ENCODE measurements around the gene SATL1. TPM values are rescaled to one million over a fixed set of nuclear protein-coding genes. Genes with fewer than 3 reads are reported as not detected.

The SATL1 gene
- total and polyA plus RNA-seq, 4 experiments from 2014 or later: not detected

DNA sequence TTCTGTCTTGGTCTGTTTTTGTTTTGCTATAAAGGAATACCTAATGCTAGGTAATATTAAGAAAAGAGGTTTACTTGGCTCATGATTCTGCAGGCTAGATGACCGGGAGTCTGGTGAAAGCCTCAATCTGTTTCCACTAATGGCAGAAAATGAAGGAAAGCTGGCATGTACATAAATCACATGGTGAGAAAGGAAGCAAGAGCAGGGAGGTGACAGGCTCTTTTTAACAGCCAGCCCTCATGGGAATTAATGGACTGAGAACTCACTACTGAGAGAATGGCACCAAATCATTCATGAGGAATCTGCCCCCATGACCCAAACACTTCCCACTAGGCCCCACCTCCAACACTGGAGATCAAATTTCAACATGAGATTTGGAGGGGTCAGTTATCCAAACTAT is 27.6 kb downstream of the SATL1 start:
- Histone ChIP-seq H3K27ac (ENCODE audit: low read depth, low read length) (no peak overlapping the region), H3K27me3 (ENCODE audit: insufficient read depth, low read length) (no peaks in the 10 kb centered on the region), H3K36me3 (ENCODE audit: insufficient read depth, low read length) (no peaks in the 10 kb centered on the region), H3K4me1 (ENCODE audit: insufficient read depth, low read length) (no peaks in the 10 kb centered on the region), H3K9me3 (ENCODE audit: control insufficient read depth in 1 of 2, low read length in 2 of 2) (no peaks in the 10 kb centered on the region), H3K4me3 (ENCODE audit: low read length in 2 of 2) (no peak overlapping the region)
- ChIA-PET POLR2A (ENCODE audit: partially characterized antibody) (no interaction called here), CTCF (ENCODE audit: partially characterized antibody) (no interaction called here)
- intact Hi-C loops (cut with micrococcal nuclease): no loop called here
- H3K4me3 Mint-ChIP-seq: no peak overlapping the region
- peaks cover 0 to 3% (median 2%) of the 10 kb centered on the region in 4 donors for H3K4me1 Mint-ChIP-seq
- H3K27me3 Mint-ChIP-seq: no peaks in the 10 kb centered on the region
- DNase-seq: no peak
- no peak overlapping the region for H3K27ac Mint-ChIP-seq
- H3K36me3 Mint-ChIP-seq: no peaks in the 10 kb centered on the region
- H3K9me3 Mint-ChIP-seq: peaks cover 0 to 1% (median 0%) of the 10 kb centered on the region in 8 donors

DNA sequence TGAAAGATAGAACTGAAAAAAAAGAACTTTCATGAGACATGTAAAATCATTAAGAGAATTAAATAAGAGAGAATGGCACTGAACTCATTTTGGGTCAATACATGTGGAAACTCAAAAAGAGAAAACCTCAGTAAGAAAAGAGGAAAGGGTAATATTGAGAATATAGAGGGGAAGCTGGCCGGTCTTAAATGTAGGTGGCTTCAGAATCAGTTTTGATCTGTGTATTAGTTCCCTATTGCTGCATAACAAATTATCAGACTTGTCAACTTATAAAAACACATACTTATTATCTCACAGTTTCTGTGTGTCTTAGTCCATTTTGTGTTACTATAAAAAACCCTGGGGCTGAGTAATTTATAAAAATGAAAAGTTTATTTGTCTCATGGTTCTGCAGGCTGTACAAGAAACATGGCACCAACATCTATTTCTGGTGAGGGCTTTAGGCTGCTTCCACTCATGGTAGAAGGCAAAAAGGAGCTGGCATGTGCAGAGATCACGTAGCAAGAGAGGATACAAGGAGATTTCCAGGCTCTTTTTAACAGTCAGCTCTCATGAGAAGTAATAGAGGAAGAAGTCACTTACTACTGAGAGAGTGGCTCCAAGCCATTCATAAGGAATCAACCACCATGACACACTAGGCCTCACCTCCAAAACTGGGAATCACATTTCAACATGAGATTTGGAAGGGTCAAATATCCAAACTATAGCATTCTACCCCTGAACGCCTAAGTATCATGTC is 29.6 kb downstream of the SATL1 start:
- Mint-ChIP-seq H3K27ac (no peak overlapping the region), H3K4me1 (no peaks in the 10 kb centered on the region), H3K36me3 (no peaks in the 10 kb centered on the region), H3K9me3 (peaks cover 0 to 3% (median 0%) of the 10 kb centered on the region in 8 donors), H3K27me3 (no peaks in the 10 kb centered on the region), H3K4me3 (peak overlapping the region in 1 of 8 donors; percentile 24)
- no peak for DNase-seq
- ChIA-PET CTCF (ENCODE audit: partially characterized antibody) (no interaction called here), POLR2A (ENCODE audit: partially characterized antibody) (no interaction called here)
- no peaks in the 10 kb centered on the region for H3K36me3 ChIP-seq (ENCODE audit: insufficient read depth, low read length)
- H3K4me3 ChIP-seq (ENCODE audit: low read length in 2 of 2): no peak overlapping the region
- H3K27me3 ChIP-seq (ENCODE audit: insufficient read depth, low read length): no peaks in the 10 kb centered on the region
- intact Hi-C loops (cut with micrococcal nuclease): no loop called here
- H3K9me3 ChIP-seq (ENCODE audit: control insufficient read depth in 1 of 2, low read length in 2 of 2): no peaks in the 10 kb centered on the region
- H3K27ac ChIP-seq (ENCODE audit: low read depth, low read length): no peak overlapping the region
- no peaks in the 10 kb centered on the region for H3K4me1 ChIP-seq (ENCODE audit: insufficient read depth, low read length)

DNA sequence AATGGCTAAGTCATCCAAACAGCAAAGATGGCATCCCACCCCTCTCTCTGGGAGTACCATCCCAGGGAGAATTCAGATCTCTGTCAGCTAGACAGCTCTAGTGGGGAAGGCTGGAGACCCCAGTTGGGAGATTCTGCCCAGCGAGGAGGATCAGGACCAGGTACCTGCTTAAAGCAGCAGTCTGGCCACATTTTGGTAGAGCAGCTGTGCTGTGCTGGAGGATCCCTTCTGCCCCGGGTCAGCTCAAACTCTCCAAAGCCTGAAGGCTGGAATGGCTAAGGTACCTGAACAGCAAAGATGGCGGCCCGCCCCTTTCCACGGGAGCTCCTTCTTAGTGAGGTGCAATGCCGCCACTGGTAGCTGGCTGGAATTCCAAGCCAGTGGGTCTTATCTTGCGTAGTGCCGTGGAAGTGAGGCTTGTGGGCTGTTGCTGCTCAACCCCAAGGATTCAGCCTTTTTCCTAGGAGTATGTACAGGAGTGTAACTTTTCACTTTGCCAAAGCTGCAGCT is 40.1 kb downstream of the SATL1 start:
- POLR2A ChIA-PET (ENCODE audit: partially characterized antibody): no interaction called here
- Mint-ChIP-seq H3K4me1 (no peaks in the 10 kb centered on the region), H3K27ac (no peak overlapping the region), H3K27me3 (no peaks in the 10 kb centered on the region), H3K9me3 (peaks cover 0 to 2% (median 0%) of the 10 kb centered on the region in 8 donors), H3K4me3 (no peak overlapping the region), H3K36me3 (no peaks in the 10 kb centered on the region)
- no peaks in the 10 kb centered on the region for H3K27me3 ChIP-seq (ENCODE audit: insufficient read depth, low read length)
- no peaks in the 10 kb centered on the region for H3K36me3 ChIP-seq (ENCODE audit: insufficient read depth, low read length)
- H3K9me3 ChIP-seq (ENCODE audit: control insufficient read depth in 1 of 2, low read length in 2 of 2): no peaks in the 10 kb centered on the region
- CTCF ChIA-PET (ENCODE audit: partially characterized antibody): no interaction called here
- intact Hi-C loops (cut with micrococcal nuclease): no loop called here
- H3K4me1 ChIP-seq (ENCODE audit: insufficient read depth, low read length): no peaks in the 10 kb centered on the region
- no peak overlapping the region for H3K27ac ChIP-seq (ENCODE audit: low read depth, low read length)
- H3K4me3 ChIP-seq (ENCODE audit: low read length in 2 of 2): no peak overlapping the region
- DNase-seq: no peak

DNA sequence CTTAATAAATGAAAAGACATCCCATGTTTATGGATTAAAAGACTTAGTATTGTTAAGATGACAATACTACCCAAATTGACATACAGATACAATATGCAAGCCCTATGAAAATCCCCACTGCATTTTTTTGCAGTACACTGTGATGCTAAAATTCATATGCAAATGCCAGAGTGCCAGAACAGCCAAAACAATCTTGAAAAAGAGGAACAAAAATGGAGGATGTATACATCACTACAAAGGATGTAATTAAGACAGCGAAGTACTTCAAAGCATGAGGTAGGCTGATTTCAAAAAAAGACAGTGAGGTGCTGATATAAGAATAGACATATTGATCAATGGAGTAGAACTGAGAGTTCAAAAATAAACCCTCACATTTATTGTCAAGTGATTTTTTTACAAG is 47.3 kb downstream of the SATL1 start:
- no peaks in the 10 kb centered on the region for H3K36me3 ChIP-seq (ENCODE audit: insufficient read depth, low read length)
- Mint-ChIP-seq H3K4me1 (no peaks in the 10 kb centered on the region), H3K9me3 (peaks cover 0 to 5% (median under 1%) of the 10 kb centered on the region in 8 donors), H3K36me3 (no peaks in the 10 kb centered on the region), H3K4me3 (no peak overlapping the region), H3K27me3 (no peaks in the 10 kb centered on the region), H3K27ac (peak overlapping the region in 1 of 7 donors; percentile 9)
- no peaks in the 10 kb centered on the region for H3K27me3 ChIP-seq (ENCODE audit: insufficient read depth, low read length)
- no peak overlapping the region for H3K4me3 ChIP-seq (ENCODE audit: low read length in 2 of 2)
- CTCF ChIA-PET (ENCODE audit: partially characterized antibody): no interaction called here
- H3K4me1 ChIP-seq (ENCODE audit: insufficient read depth, low read length): no peaks in the 10 kb centered on the region
- no peak overlapping the region for H3K27ac ChIP-seq (ENCODE audit: low read depth, low read length)
- POLR2A ChIA-PET (ENCODE audit: partially characterized antibody): no interaction called here
- intact Hi-C loops (cut with micrococcal nuclease): no loop called here
- no peak for DNase-seq
- H3K9me3 ChIP-seq (ENCODE audit: control insufficient read depth in 1 of 2, low read length in 2 of 2): no peaks in the 10 kb centered on the region

DNA sequence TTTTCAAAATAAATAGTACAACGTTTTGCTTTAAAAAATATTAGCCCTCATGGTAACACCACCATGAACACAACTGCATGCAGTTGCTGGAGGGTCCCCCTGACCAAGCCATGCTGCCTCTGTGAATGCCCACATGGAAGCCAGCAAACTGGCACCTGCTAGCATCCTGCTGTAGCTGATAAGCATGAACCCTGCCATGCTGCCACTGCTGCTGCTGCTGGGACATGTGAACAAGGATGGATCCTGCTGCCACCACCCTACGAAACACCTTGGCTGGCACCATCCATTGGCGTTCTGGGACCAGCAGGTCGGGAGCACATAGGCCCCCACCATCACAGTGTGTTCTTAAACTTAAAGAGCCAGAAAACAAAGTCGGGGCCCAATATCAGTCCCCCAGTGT is 83.9 kb downstream of the SATL1 start:
- Mint-ChIP-seq H3K4me1 (no peaks in the 10 kb centered on the region), H3K27me3 (no peaks in the 10 kb centered on the region), H3K36me3 (no peaks in the 10 kb centered on the region), H3K9me3 (peaks cover 0 to 7% (median 0%) of the 10 kb centered on the region in 8 donors), H3K27ac (no peak overlapping the region), H3K4me3 (no peak overlapping the region)
- POLR2A ChIA-PET (ENCODE audit: partially characterized antibody): no interaction called here
- H3K9me3 ChIP-seq (ENCODE audit: control insufficient read depth in 1 of 2, low read length in 2 of 2): no peaks in the 10 kb centered on the region
- no peak for DNase-seq
- H3K4me1 ChIP-seq (ENCODE audit: insufficient read depth, low read length): no peaks in the 10 kb centered on the region
- no peaks in the 10 kb centered on the region for H3K27me3 ChIP-seq (ENCODE audit: insufficient read depth, low read length)
- CTCF ChIA-PET (ENCODE audit: partially characterized antibody): no interaction called here
- H3K36me3 ChIP-seq (ENCODE audit: insufficient read depth, low read length): no peaks in the 10 kb centered on the region
- intact Hi-C loops (cut with micrococcal nuclease): no loop called here
- H3K4me3 ChIP-seq (ENCODE audit: low read length in 2 of 2): no peak overlapping the region
- no peak overlapping the region for H3K27ac ChIP-seq (ENCODE audit: low read depth, low read length)

DNA sequence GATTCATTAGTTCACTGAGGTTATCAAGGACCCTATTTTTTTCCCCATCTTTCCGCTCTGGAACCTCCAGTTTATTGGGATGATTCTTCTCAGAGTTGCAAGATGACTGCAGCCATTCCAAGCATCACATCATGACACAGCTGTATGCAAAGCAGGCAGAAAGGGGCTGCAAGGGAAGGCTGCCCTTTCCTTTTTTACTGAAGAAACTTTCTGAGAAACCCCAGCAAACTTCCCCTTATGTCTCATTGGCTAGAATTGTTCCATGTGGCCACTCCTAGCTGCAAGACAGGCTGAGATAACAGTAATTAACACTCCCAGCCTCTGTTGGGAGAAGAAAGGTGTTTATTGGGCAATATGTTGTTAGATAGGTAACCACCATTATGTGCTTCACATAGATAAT is 102.6 kb downstream of the SATL1 start:
- Histone ChIP-seq H3K9me3 (ENCODE audit: control insufficient read depth in 1 of 2, low read length in 2 of 2) (no peaks in the 10 kb centered on the region), H3K27me3 (ENCODE audit: insufficient read depth, low read length) (no peaks in the 10 kb centered on the region), H3K4me1 (ENCODE audit: insufficient read depth, low read length) (no peaks in the 10 kb centered on the region), H3K4me3 (ENCODE audit: low read length in 2 of 2) (no peak overlapping the region), H3K27ac (ENCODE audit: low read depth, low read length) (no peak overlapping the region), H3K36me3 (ENCODE audit: insufficient read depth, low read length) (no peaks in the 10 kb centered on the region)
- POLR2A ChIA-PET (ENCODE audit: partially characterized antibody): no interaction called here
- Mint-ChIP-seq H3K27ac (no peak overlapping the region), H3K9me3 (no peaks in the 10 kb centered on the region), H3K27me3 (no peaks in the 10 kb centered on the region), H3K4me1 (no peaks in the 10 kb centered on the region), H3K4me3 (no peak overlapping the region), H3K36me3 (no peaks in the 10 kb centered on the region)
- CTCF ChIA-PET (ENCODE audit: partially characterized antibody): no interaction called here
- intact Hi-C loops (cut with micrococcal nuclease): no loop called here
- DNase-seq: no peak

DNA sequence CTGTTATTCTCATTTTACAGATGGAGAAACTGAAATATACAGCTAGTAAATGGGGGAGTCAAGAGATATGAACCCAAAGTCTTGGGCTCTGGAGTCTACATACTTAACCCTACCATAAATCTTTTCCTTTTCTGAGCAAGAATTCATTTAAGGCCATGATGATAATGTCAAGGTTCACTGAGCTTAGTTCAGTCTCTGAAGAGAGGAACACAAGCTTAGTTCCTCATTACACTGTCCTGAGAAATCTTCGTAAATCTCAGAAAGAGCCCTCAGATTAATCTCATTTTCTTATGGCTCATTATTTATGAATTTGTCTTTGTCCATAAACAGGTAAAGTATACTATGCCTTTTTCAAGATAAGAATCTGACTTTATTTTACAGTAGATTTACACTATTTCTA is 104.2 kb downstream of the SATL1 start:
- Histone ChIP-seq H3K9me3 (ENCODE audit: control insufficient read depth in 1 of 2, low read length in 2 of 2) (no peaks in the 10 kb centered on the region), H3K36me3 (ENCODE audit: insufficient read depth, low read length) (no peaks in the 10 kb centered on the region), H3K27ac (ENCODE audit: low read depth, low read length) (no peak overlapping the region), H3K4me1 (ENCODE audit: insufficient read depth, low read length) (no peaks in the 10 kb centered on the region), H3K4me3 (ENCODE audit: low read length in 2 of 2) (no peak overlapping the region), H3K27me3 (ENCODE audit: insufficient read depth, low read length) (no peaks in the 10 kb centered on the region)
- Mint-ChIP-seq H3K27ac (no peak overlapping the region), H3K36me3 (no peaks in the 10 kb centered on the region), H3K9me3 (peaks cover 0 to 1% (median 0%) of the 10 kb centered on the region in 8 donors), H3K4me3 (no peak overlapping the region), H3K4me1 (no peaks in the 10 kb centered on the region), H3K27me3 (no peaks in the 10 kb centered on the region)
- DNase-seq: no peak
- POLR2A ChIA-PET (ENCODE audit: partially characterized antibody): no interaction called here
- intact Hi-C loops (cut with micrococcal nuclease): no loop called here
- CTCF ChIA-PET (ENCODE audit: partially characterized antibody): no interaction called here
